GM23338 (cell line): ENCODE data around the gene PDE4D. TPM values are rescaled to one million over a fixed set of nuclear protein-coding genes. Genes with fewer than 3 reads are reported as not detected.

Experiments
- ATAC-seq: fragments of 200-7000 bp; cut with Tn5 transposase; 3 replicates; pipeline ENCODE4 v1.9.1; 2020
- DNase-seq: peaks from one replicate; pipeline ENCODE4 v3.0.0-alpha.2; 2015; ENCODE audit warnings: low spot score
- H2AFZ ChIP-seq: fragments of 200-600 bp; sonication (generic); 2 replicates; pipeline ENCODE4 v1.8.0; 2016; ENCODE audit warnings: antibody characterized with exemption, mild to moderate bottlenecking, moderate library complexity
- H3F3A ChIP-seq: fragments of 200-600 bp; sonication (generic); replicated peaks from 2 replicates; pipeline ENCODE4 v1.8.0; 2017; ENCODE audit warnings: antibody characterized with exemption, mixed run types, low read depth
- H3K27ac ChIP-seq: fragments of 200-600 bp; sonication (generic); 2 replicates; pipeline ENCODE4 v1.6.1; 2016; ENCODE audit warnings: low read depth
- H3K27me3 ChIP-seq: fragments of 200-600 bp; sonication (generic); 2 replicates; pipeline ENCODE4 v1.8.0; 2016; ENCODE audit warnings: mild to moderate bottlenecking, mixed run types, moderate library complexity; ENCODE audit not compliant: insufficient read depth
- H3K36me3 ChIP-seq: fragments of 200-600 bp; sonication (generic); 2 replicates; pipeline ENCODE4 v1.8.0; 2016; ENCODE audit warnings: mild to moderate bottlenecking; ENCODE audit not compliant: insufficient read depth
- H3K4me1 ChIP-seq: fragments of 200-600 bp; sonication (generic); 2 replicates; pipeline ENCODE4 v1.8.0; 2016; ENCODE audit warnings: mild to moderate bottlenecking, moderate library complexity; ENCODE audit not compliant: insufficient read depth
- H3K4me2 ChIP-seq: fragments of 200-600 bp; sonication (generic); 2 replicates; pipeline ENCODE4 v1.7.1; 2017; ENCODE audit warnings: mixed run types
- H3K4me3 ChIP-seq: fragments of 200-600 bp; sonication (generic); 2 replicates; pipeline ENCODE4 v1.6.1; 2016; ENCODE audit warnings: mixed run types
- H3K79me2 ChIP-seq: fragments of 200-600 bp; sonication (generic); replicated peaks from 2 replicates; pipeline ENCODE4 v1.8.0; 2017; ENCODE audit warnings: mild to moderate bottlenecking; ENCODE audit not compliant: insufficient read depth
- H3K9me2 ChIP-seq: fragments of 200-600 bp; sonication (generic); 2 replicates; pipeline ENCODE4 v1.8.0; 2017; ENCODE audit not compliant: insufficient read depth
- H4K20me1 ChIP-seq: fragments of 200-600 bp; sonication (generic); replicated peaks from 2 replicates; pipeline ENCODE4 v1.8.0; 2017; ENCODE audit warnings: mild to moderate bottlenecking; ENCODE audit not compliant: insufficient read depth
- H3K27ac Mint-ChIP-seq: 2 replicates; pipeline ENCODE4 v1.8.0; 2020; ENCODE audit warnings: inconsistent platforms, mild to moderate bottlenecking, moderate library complexity, mixed read lengths
- H3K27me3 Mint-ChIP-seq: 3 replicates; pipeline ENCODE4 v1.8.0; 2022; ENCODE audit warnings: low read depth, mild to moderate bottlenecking, moderate library complexity, mixed read lengths, inconsistent platforms; ENCODE audit not compliant: insufficient read depth, poor library complexity
- H3K36me3 Mint-ChIP-seq: 3 replicates; pipeline ENCODE4 v1.8.0; 2021; ENCODE audit warnings: low read depth, mild to moderate bottlenecking, inconsistent platforms, moderate library complexity, mixed read lengths
- H3K4me1 Mint-ChIP-seq: 3 replicates; pipeline ENCODE4 v1.8.0; 2020; ENCODE audit warnings: mild to moderate bottlenecking, inconsistent platforms, mixed read lengths
- H3K4me3 Mint-ChIP-seq: 3 replicates; pipeline ENCODE4 v1.8.0; 2021; ENCODE audit warnings: moderate library complexity, mild to moderate bottlenecking, inconsistent platforms, mixed read lengths
- H3K9me3 Mint-ChIP-seq: 3 replicates; pipeline ENCODE4 v1.8.0; 2020; ENCODE audit warnings: moderate library complexity, mild to moderate bottlenecking, inconsistent platforms, mixed read lengths
- CREB1 ChIP-seq: fragments of 250-450 bp; sonication (Bioruptor Pico); IDR thresholded peaks from 2 replicates; pipeline ENCODE4 v1.5.0; 2020; ENCODE audit warnings: low read depth, mild to moderate bottlenecking, moderate library complexity
- EZH2 ChIP-seq: fragments of 200-600 bp; sonication (generic); IDR thresholded peaks from one replicate; pipeline ENCODE4 v1.8.0; 2017; ENCODE audit warnings: antibody characterized with exemption, mild to moderate bottlenecking, low read depth; ENCODE audit not compliant: unreplicated experiment
- EZH2phosphoT487 ChIP-seq: fragments of 200-600 bp; sonication (generic); IDR thresholded peaks from one replicate; pipeline ENCODE4 v1.8.1; 2018; ENCODE audit warnings: antibody characterized with exemption; ENCODE audit not compliant: unreplicated experiment
- JUNB ChIP-seq: IDR thresholded peaks from one replicate; pipeline ENCODE4 v1.6.1; 2016; ENCODE audit warnings: antibody characterized with exemption; ENCODE audit not compliant: unreplicated experiment
- NANOG ChIP-seq: IDR thresholded peaks from 2 replicates; pipeline ENCODE4 v1.6.1; 2016; ENCODE audit warnings: antibody characterized with exemption, borderline replicate concordance
- POLR2AphosphoS5 ChIP-seq: IDR thresholded peaks from 2 replicates; pipeline ENCODE4 v1.6.1; 2016; ENCODE audit warnings: antibody characterized with exemption, low read depth
- STAT1 ChIP-seq: IDR thresholded peaks from one replicate; pipeline ENCODE4 v1.6.1; 2016; ENCODE audit warnings: antibody characterized with exemption; ENCODE audit not compliant: unreplicated experiment
- ZNF114 ChIP-seq: fragments of 250-450 bp; sonication (Bioruptor Pico); IDR thresholded peaks from 2 replicates; pipeline ENCODE4 v1.5.0; 2020; ENCODE audit warnings: mild to moderate bottlenecking, moderate library complexity
- ZNF331 ChIP-seq: fragments of 250-450 bp; sonication (Bioruptor Pico); IDR thresholded peaks from 2 replicates; pipeline ENCODE4 v1.5.0; 2020; ENCODE audit warnings: low read depth, mild to moderate bottlenecking, moderate library complexity
- polyA plus RNA-seq: library from polyadenylated mRNA; unstranded; fragments of >200 nt; fragmentation: Nextera tagmentation; extraction: Ambion mirVana; gene quantifications from 2 replicates; pipeline ENCODE4 v1.2.1, GENCODE V29; 2016
- total RNA-seq: library from RNA; depleted of rRNA; stranded (reverse); fragments of >200 nt; shearing (Covaris generic); gene quantifications from 2 replicates; pipeline ENCODE4 v1.2.3, GENCODE V29; 2014
- TF ChIP-seq, protein P1 (sequence below), 2 experiments: fragments of 200-600 bp in 1 of 2; sonication (generic) in 1 of 2; conservative IDR thresholded peaks; 2 replicates each; pipeline versions ENCODE4 v1.5.1 to v1.6.1; 2016 to 2017; ENCODE audit warnings: antibody characterized with exemption in 2 of 2, low read depth in 2 of 2, mild to moderate bottlenecking in 2 of 2, moderate library complexity in 1 of 2
- TF ChIP-seq, protein P2 (sequence below): fragments of 250-450 bp; sonication (Bioruptor Pico); IDR thresholded peaks from 2 replicates; pipeline ENCODE4 v1.5.0; 2020; ENCODE audit warnings: mild to moderate bottlenecking, moderate library complexity
- TF ChIP-seq, protein P3 (sequence below): IDR thresholded peaks from one replicate; pipeline ENCODE4 v1.6.1; 2018; ENCODE audit warnings: antibody characterized with exemption; ENCODE audit not compliant: unreplicated experiment

The PDE4D gene
- total and polyA plus RNA-seq, 2 experiments from 2014 or later: 2.1 to 4.7 TPM

DNA sequence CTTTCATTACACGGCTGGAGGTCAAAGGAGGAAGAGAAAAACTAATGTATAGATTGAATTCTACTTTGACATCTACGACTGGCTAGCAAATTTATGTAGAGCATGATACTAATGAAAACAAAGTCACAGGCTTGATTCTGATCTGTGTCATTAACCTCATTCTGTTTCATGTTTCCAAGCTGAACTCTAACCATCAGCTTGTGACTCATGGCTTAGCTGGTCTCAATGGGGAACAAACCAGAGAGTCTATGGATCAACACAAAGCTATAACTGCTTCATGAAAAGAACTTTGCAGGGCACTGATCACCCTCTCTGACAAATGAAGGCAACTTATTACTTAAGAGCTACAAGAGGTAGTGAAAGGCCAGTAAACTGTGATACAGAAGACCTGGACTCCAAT lies 23.6 kb upstream of the PDE4D start:
- H3K27ac ChIP-seq: no peak overlapping the region
- H3K27ac Mint-ChIP-seq: no peak overlapping the region
- H3K4me3 ChIP-seq: no peak overlapping the region
- ATAC-seq (no peak), DNase-seq (no peak)
- H3K9me3 Mint-ChIP-seq: no peaks in the 10 kb centered on the region
- TF ChIP-seq, protein P1, sequence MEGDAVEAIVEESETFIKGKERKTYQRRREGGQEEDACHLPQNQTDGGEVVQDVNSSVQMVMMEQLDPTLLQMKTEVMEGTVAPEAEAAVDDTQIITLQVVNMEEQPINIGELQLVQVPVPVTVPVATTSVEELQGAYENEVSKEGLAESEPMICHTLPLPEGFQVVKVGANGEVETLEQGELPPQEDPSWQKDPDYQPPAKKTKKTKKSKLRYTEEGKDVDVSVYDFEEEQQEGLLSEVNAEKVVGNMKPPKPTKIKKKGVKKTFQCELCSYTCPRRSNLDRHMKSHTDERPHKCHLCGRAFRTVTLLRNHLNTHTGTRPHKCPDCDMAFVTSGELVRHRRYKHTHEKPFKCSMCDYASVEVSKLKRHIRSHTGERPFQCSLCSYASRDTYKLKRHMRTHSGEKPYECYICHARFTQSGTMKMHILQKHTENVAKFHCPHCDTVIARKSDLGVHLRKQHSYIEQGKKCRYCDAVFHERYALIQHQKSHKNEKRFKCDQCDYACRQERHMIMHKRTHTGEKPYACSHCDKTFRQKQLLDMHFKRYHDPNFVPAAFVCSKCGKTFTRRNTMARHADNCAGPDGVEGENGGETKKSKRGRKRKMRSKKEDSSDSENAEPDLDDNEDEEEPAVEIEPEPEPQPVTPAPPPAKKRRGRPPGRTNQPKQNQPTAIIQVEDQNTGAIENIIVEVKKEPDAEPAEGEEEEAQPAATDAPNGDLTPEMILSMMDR (conservative IDR thresholded peaks at IDR 0.05; ENCODE audit: low read depth in 2 of 2): no peak
- no peak for TF ChIP-seq CREB1 (CRISPR knock-in tag)
- TF ChIP-seq, protein P2, sequence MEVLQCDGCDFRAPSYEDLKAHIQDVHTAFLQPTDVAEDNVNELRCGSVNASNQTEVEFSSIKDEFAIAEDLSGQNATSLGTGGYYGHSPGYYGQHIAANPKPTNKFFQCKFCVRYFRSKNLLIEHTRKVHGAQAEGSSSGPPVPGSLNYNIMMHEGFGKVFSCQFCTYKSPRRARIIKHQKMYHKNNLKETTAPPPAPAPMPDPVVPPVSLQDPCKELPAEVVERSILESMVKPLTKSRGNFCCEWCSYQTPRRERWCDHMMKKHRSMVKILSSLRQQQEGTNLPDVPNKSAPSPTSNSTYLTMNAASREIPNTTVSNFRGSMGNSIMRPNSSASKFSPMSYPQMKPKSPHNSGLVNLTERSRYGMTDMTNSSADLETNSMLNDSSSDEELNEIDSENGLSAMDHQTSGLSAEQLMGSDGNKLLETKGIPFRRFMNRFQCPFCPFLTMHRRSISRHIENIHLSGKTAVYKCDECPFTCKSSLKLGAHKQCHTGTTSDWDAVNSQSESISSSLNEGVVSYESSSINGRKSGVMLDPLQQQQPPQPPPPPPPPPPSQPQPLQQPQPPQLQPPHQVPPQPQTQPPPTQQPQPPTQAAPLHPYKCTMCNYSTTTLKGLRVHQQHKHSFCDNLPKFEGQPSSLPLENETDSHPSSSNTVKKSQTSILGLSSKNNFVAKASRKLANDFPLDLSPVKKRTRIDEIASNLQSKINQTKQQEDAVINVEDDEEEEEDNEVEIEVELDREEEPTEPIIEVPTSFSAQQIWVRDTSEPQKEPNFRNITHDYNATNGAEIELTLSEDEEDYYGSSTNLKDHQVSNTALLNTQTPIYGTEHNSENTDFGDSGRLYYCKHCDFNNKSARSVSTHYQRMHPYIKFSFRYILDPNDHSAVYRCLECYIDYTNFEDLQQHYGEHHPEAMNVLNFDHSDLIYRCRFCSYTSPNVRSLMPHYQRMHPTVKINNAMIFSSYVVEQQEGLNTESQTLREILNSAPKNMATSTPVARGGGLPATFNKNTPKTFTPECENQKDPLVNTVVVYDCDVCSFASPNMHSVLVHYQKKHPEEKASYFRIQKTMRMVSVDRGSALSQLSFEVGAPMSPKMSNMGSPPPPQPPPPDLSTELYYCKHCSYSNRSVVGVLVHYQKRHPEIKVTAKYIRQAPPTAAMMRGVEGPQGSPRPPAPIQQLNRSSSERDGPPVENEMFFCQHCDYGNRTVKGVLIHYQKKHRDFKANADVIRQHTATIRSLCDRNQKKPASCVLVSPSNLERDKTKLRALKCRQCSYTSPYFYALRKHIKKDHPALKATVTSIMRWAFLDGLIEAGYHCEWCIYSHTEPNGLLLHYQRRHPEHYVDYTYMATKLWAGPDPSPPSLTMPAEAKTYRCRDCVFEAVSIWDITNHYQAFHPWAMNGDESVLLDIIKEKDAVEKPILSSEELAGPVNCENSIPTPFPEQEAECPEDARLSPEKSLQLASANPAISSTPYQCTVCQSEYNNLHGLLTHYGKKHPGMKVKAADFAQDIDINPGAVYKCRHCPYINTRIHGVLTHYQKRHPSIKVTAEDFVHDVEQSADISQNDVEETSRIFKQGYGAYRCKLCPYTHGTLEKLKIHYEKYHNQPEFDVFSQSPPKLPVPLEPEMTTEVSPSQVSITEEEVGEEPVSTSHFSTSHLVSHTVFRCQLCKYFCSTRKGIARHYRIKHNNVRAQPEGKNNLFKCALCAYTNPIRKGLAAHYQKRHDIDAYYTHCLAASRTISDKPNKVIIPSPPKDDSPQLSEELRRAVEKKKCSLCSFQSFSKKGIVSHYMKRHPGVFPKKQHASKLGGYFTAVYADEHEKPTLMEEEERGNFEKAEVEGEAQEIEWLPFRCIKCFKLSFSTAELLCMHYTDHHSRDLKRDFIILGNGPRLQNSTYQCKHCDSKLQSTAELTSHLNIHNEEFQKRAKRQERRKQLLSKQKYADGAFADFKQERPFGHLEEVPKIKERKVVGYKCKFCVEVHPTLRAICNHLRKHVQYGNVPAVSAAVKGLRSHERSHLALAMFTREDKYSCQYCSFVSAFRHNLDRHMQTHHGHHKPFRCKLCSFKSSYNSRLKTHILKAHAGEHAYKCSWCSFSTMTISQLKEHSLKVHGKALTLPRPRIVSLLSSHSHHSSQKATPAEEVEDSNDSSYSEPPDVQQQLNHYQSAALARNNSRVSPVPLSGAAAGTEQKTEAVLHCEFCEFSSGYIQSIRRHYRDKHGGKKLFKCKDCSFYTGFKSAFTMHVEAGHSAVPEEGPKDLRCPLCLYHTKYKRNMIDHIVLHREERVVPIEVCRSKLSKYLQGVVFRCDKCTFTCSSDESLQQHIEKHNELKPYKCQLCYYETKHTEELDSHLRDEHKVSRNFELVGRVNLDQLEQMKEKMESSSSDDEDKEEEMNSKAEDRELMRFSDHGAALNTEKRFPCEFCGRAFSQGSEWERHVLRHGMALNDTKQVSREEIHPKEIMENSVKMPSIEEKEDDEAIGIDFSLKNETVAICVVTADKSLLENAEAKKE (CRISPR knock-in tag): no peak
- no peak for TF ChIP-seq ZNF331 (CRISPR knock-in tag)
- TF ChIP-seq NANOG: no peak
- TF ChIP-seq JUNB: no peak
- TF ChIP-seq ZNF114: no peak
- TF ChIP-seq, protein P3, sequence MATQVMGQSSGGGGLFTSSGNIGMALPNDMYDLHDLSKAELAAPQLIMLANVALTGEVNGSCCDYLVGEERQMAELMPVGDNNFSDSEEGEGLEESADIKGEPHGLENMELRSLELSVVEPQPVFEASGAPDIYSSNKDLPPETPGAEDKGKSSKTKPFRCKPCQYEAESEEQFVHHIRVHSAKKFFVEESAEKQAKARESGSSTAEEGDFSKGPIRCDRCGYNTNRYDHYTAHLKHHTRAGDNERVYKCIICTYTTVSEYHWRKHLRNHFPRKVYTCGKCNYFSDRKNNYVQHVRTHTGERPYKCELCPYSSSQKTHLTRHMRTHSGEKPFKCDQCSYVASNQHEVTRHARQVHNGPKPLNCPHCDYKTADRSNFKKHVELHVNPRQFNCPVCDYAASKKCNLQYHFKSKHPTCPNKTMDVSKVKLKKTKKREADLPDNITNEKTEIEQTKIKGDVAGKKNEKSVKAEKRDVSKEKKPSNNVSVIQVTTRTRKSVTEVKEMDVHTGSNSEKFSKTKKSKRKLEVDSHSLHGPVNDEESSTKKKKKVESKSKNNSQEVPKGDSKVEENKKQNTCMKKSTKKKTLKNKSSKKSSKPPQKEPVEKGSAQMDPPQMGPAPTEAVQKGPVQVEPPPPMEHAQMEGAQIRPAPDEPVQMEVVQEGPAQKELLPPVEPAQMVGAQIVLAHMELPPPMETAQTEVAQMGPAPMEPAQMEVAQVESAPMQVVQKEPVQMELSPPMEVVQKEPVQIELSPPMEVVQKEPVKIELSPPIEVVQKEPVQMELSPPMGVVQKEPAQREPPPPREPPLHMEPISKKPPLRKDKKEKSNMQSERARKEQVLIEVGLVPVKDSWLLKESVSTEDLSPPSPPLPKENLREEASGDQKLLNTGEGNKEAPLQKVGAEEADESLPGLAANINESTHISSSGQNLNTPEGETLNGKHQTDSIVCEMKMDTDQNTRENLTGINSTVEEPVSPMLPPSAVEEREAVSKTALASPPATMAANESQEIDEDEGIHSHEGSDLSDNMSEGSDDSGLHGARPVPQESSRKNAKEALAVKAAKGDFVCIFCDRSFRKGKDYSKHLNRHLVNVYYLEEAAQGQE: no peak
- TF ChIP-seq STAT1: no peak
- no peak for TF ChIP-seq EZH2phosphoT487
- no peak for TF ChIP-seq POLR2AphosphoS5
- TF ChIP-seq EZH2: no peak
- peaks cover 2% of the 10 kb centered on the region for H3K27me3 Mint-ChIP-seq
- no peak overlapping the region for H3K4me3 Mint-ChIP-seq
- H3K9me2 ChIP-seq: peaks cover 3% of the 10 kb centered on the region; the same call in 1 of the 2 replicates
- no peak overlapping the region for H2AFZ ChIP-seq
- no peaks in the 10 kb centered on the region for H3F3A ChIP-seq
- H3K4me2 ChIP-seq: no peak overlapping the region
- no peaks in the 10 kb centered on the region for H3K36me3 Mint-ChIP-seq
- H3K27me3 ChIP-seq: no peaks in the 10 kb centered on the region
- H4K20me1 ChIP-seq: no peaks in the 10 kb centered on the region
- H3K79me2 ChIP-seq: no peaks in the 10 kb centered on the region
- peaks cover 8% of the 10 kb centered on the region for H3K4me1 Mint-ChIP-seq
- H3K4me1 ChIP-seq: peaks cover 2% of the 10 kb centered on the region
- H3K36me3 ChIP-seq: no peaks in the 10 kb centered on the region
